Stimulated activated naive CD4-positive, alpha-beta T cell treated with Interleukin-2 at 50 U/mL for 16 hours (primary cell): ENCODE data around the gene MDFIC.

Experiments used
- DNase-seq: peaks from one replicate; lab custom pipeline; 2025; lab: John Stamatoyannopoulos, UW

Gene MDFIC

GRCh38 chr7:115040057-115040456, 118.2 kb downstream of the MDFIC start:
- DNase-seq, result no peak

- DNase-seq, result no peak
Measured at GRCh38 chr7:115040495-115040894, 118.6 kb downstream of the MDFIC start.

- no peak for DNase-seq
Measured at GRCh38 chr7:115042596-115042995, 120.7 kb downstream of the MDFIC start.

DNA sequence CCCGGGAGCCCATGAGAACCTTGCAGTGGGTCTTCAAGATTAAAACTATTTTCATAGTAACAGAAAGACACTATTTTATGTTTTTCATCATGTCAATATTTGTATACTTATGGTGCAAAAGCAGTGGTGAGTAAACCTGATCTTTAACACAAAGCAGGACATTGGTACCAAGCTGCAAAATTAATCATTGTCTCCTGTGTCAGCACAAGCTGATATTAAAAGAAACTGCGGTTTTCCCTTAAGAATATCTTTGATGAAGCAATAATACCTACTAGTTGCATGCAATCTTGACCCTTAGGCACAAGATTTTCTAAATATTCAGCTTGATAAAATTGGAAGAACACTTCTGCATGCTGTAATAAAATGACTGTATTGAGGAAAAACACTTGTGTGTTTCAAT, 121.7 kb downstream of the MDFIC start:
- no peak for DNase-seq

- no peak for DNase-seq
Measured at GRCh38 chr7:115044224-115044623, 122.3 kb downstream of the MDFIC start.

DNA sequence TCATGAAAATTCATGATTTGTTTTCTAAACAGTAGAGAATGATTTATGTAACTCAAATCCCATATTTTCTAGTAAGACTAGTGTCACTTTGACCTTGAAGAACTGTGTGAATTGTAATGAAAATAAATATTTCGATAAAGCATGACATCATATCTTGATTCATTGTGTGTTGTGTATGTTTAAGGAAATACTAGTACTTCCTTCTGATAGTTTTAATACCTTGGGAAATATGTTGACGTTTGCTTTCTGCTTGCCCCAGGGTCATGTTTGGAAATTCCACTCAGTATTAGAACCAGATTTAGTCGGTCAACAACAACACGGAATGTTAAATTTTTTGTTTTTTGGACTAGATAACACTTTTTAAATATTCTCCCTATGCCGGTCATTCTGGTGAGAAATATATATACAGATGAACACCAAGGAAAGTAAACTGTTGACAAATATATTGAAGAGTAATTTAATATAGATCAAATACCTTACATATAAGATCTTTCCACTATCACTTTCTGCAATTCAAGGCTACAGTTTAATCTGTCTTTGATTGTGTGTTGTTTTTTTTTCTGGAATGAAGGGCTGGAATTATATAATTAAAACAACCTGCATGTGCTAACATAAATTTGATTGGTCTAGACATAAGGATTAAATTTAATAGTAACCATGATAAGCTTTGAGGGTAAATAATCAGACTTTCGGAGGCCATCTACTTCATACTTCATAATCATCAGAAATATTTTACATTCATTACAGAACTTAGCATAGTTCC, 126.2 kb downstream of the MDFIC start:
- no peak for DNase-seq

GRCh38 chr7:115052706-115053105, 130.8 kb downstream of the MDFIC start:
- DNase-seq, result no peak

- no peak for DNase-seq
Measured at GRCh38 chr7:115054478-115055065, 132.7 kb downstream of the MDFIC start.

- DNase-seq, result no peak
Measured at GRCh38 chr7:115056019-115056418, 134.1 kb downstream of the MDFIC start.

DNA sequence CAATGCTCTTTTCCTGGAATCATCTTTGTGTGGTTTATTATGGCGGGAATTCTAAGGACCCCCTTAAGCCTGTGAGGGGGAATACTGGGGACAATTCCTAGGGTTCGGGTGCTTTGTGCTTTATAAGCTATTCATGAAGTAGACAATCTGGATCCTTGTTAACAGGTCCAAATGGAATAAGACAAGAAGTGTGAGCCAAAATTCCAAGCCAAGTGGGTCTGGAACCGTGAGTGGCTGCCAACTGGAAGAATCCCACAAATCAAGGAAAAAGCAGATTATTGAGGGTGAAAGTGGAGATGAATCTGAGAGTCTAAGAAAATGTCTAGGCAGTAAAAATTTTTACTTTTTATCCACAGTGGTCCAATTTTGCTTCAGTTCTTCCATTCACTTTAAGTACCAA, 136.8 kb downstream of the MDFIC start:
- DNase-seq, result no peak

GRCh38 chr7:115059321-115059720, 137.4 kb downstream of the MDFIC start:
- no peak for DNase-seq

- DNase-seq, result no peak
Measured at GRCh38 chr7:115060095-115060870, 138.4 kb downstream of the MDFIC start.

- no peak for DNase-seq
Measured at GRCh38 chr7:115066050-115066449, 144.2 kb downstream of the MDFIC start.

GRCh38 chr7:115066634-115067033, 144.7 kb downstream of the MDFIC start:
- no peak for DNase-seq

DNA sequence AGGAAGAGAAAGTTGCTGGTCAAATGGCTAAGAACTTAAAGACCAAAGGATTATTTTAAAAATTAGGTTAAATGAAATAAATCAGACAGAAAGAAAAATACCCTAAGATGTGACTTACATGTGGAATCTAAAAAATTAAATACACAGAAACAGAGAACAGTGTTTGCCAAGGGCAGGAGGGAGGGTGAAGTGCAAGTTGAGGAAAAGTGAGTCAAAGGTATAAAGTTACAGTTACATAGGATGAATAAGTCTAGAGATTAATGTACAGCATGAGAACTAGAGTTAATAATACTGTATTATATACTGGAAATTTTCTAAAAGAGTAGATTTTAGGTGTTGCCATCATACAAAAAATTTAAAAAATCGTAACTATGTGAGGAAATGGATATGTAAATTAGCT, 146.3 kb downstream of the MDFIC start:
- no peak for DNase-seq
